Effector memory CD4-positive, alpha-beta T cell (primary cell): Measurements from ENCODE around the gene CDK5R1.
"Not testable (repeated sequence)": the region's sequence is repeated elsewhere in the genome, so short reads cannot be mapped to it uniquely, and the experiment has no call there.

Source experiments
- DNase-seq, 3 donors: peaks; one replicate each; pipeline ENCODE4 v3.0.0-alpha.2; 2020
- H3K27ac ChIP-seq: 2 replicates; pipeline ENCODE4 v1.7.0; 2013; ENCODE audit warnings: mild to moderate bottlenecking, low read length, moderate library complexity; ENCODE audit not compliant: insufficient read depth, poor library complexity, severe bottlenecking
- H3K27me3 ChIP-seq: replicated peaks from 2 replicates; pipeline ENCODE4 v1.7.0; 2013; ENCODE audit warnings: mild to moderate bottlenecking, low read length; ENCODE audit not compliant: insufficient read depth, control insufficient read depth, poor library complexity, severe bottlenecking
- H3K36me3 ChIP-seq: 2 replicates; pipeline ENCODE4 v1.7.0; 2013; ENCODE audit warnings: mild to moderate bottlenecking, low read length, moderate library complexity; ENCODE audit not compliant: control insufficient read depth, insufficient read depth
- H3K4me1 ChIP-seq: 2 replicates; pipeline ENCODE4 v1.7.0; 2013; ENCODE audit warnings: low read length, mild to moderate bottlenecking; ENCODE audit not compliant: control insufficient read depth, insufficient read depth, poor library complexity, severe bottlenecking
- H3K4me3 ChIP-seq: 2 replicates; pipeline ENCODE4 v1.7.0; 2013; ENCODE audit warnings: low read length, low read depth, mild to moderate bottlenecking; ENCODE audit not compliant: insufficient read depth, poor library complexity, severe bottlenecking
- H3K9me3 ChIP-seq: 2 replicates; pipeline ENCODE4 v1.7.0; 2013; ENCODE audit warnings: mild to moderate bottlenecking, low read length, moderate library complexity; ENCODE audit not compliant: control insufficient read depth

CDK5R1 gene

DNA sequence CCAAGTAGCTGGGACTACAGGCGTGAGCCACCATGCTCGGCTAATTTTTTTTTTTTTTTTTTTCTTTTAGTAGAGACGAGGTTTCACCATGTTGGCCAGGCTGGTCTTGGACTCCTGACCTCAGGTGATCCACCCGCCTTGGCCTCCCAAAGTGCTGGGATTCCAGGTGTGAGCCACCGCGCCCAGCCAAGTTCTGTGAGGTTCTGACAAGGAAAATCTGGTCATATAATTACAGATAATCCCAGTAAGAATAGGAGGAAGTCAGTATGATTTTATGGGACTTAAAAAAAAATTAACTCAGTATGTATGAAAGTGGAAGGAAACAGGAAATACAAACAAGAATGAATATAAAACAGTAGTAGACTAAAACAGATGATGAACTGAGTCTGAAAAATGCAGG lies 36.4 kb upstream of the CDK5R1 start:
- not testable (repeated sequence) for H3K4me1 ChIP-seq, H3K4me3 ChIP-seq, H3K27ac ChIP-seq, DNase-seq, H3K9me3 ChIP-seq, H3K27me3 ChIP-seq
- peaks cover 59% of the 10 kb centered on the region for H3K36me3 ChIP-seq

- H3K27me3 ChIP-seq, result no peaks in the 10 kb centered on the region
These were observed 34.9 kb upstream of the CDK5R1 start for GRCh38 chr17:32451879-32452278.

GRCh38 chr17:32452281-32452680 lies 34.5 kb upstream of the CDK5R1 start:
- H3K27me3 ChIP-seq, result no peaks in the 10 kb centered on the region
- H3K27ac ChIP-seq, result no peak overlapping the region
- H3K9me3 ChIP-seq, result no peaks in the 10 kb centered on the region
- no peak for DNase-seq
- peaks cover 61% of the 10 kb centered on the region for H3K36me3 ChIP-seq
- H3K4me1 ChIP-seq, result no peaks in the 10 kb centered on the region
- H3K4me3 ChIP-seq, result no peak overlapping the region

More at GRCh38 chr17:32451879-32452278, 34.9 kb upstream of the CDK5R1 start:
- no peak overlapping the region for H3K27ac ChIP-seq
- no peak for DNase-seq
- no peak overlapping the region for H3K4me3 ChIP-seq
- no peaks in the 10 kb centered on the region for H3K9me3 ChIP-seq
- no peaks in the 10 kb centered on the region for H3K4me1 ChIP-seq
- H3K36me3 ChIP-seq, result peaks cover 62% of the 10 kb centered on the region

- H3K27ac ChIP-seq, result no peak overlapping the region
- peaks cover 59% of the 10 kb centered on the region for H3K36me3 ChIP-seq
- DNase-seq, result no peak
- no peaks in the 10 kb centered on the region for H3K4me1 ChIP-seq
- no peak overlapping the region for H3K4me3 ChIP-seq
- H3K9me3 ChIP-seq, result no peaks in the 10 kb centered on the region
- H3K27me3 ChIP-seq, result no peaks in the 10 kb centered on the region
These were observed 33.4 kb upstream of the CDK5R1 start for GRCh38 chr17:32453370-32453769.

GRCh38 chr17:32458371-32458770 lies 28.4 kb upstream of the CDK5R1 start:
- H3K4me3 ChIP-seq, result no peak overlapping the region
- no peak for DNase-seq
- H3K9me3 ChIP-seq, result no peaks in the 10 kb centered on the region
- H3K27ac ChIP-seq, result no peak overlapping the region
- H3K4me1 ChIP-seq, result no peaks in the 10 kb centered on the region
- H3K36me3 ChIP-seq, result peaks cover 36% of the 10 kb centered on the region
- H3K27me3 ChIP-seq, result no peaks in the 10 kb centered on the region

DNA sequence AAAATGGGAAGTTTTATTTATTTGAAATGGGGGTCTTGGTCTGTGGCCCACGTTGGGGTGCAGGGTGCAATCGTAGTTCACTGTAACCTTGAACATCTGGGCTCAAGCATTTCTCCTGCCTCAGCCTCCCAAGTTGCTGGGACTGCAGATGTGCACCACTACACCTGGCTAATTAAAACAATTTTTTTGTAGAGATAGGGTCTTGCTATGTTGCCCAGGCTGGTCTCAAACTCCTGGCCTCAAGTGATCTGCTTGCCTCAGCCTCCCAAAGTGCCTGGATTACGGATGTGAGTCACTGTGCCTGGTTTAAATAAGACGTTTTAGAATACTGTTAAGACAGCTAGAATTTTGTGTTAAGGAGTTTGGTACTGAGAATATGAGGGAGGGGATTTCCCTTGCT lies 26.7 kb upstream of the CDK5R1 start:
- DNase-seq, result no peak
- Histone ChIP-seq H3K9me3 (no peaks in the 10 kb centered on the region), H3K4me1 (no peaks in the 10 kb centered on the region), H3K27ac (no peak overlapping the region), H3K36me3 (peaks cover 41% of the 10 kb centered on the region), H3K27me3 (no peaks in the 10 kb centered on the region), H3K4me3 (no peak overlapping the region)

DNA sequence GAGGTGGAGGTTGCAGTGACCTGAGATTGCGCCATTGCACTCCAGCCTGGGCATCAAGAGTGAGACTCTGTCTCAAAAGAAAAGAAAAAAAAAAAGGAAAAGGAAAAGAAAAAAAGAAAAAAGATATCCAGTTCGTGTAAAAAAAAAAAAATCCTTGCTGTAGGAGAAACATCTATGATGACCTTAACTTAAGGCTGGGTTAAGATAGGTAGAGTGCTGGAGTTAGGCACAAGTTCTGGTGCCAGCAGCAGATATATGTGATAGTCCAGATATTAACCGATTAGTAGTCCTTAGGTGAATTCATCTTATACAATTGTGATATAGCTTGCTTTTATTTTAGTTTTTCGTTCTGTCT lies 25.3 kb upstream of the CDK5R1 start:
- DNase-seq, result no peak
- Histone ChIP-seq H3K27ac (no peak overlapping the region), H3K27me3 (no peaks in the 10 kb centered on the region), H3K4me3 (no peak overlapping the region), H3K9me3 (no peaks in the 10 kb centered on the region), H3K36me3 (peaks cover 34% of the 10 kb centered on the region), H3K4me1 (no peaks in the 10 kb centered on the region)

- Histone ChIP-seq H3K4me3 (no peak overlapping the region), H3K4me1 (no peaks in the 10 kb centered on the region), H3K27me3 (no peaks in the 10 kb centered on the region), H3K9me3 (no peaks in the 10 kb centered on the region), H3K27ac (no peak overlapping the region), H3K36me3 (peaks cover 34% of the 10 kb centered on the region)
- DNase-seq, result peak; percentile 17 to 45 (median 31)
These were observed 24.8 kb upstream of the CDK5R1 start for GRCh38 chr17:32461853-32462617.

DNA sequence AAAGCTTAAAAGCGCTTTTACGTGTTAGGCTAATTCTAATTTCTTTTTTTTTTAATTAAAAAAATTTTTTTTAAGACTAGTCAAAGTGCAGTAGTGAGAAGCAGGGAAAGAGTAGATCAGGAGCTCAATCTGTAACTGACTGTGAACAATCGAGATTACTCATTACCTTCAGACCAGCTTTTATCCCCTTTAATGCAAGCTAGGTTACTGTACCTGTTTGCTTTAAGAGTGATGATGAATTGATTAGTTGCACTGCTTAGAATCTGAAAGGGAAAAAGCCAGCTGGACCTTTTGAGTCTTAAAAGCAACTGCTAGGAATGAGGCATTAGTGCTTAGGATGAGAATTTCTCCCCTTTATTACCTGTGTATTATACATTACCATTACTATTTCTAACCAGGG lies 23.5 kb upstream of the CDK5R1 start:
- H3K4me1 ChIP-seq, result no peaks in the 10 kb centered on the region
- no peak for DNase-seq
- H3K9me3 ChIP-seq, result no peaks in the 10 kb centered on the region
- no peak overlapping the region for H3K27ac ChIP-seq
- peaks cover 34% of the 10 kb centered on the region for H3K36me3 ChIP-seq
- no peaks in the 10 kb centered on the region for H3K27me3 ChIP-seq
- H3K4me3 ChIP-seq, result no peak overlapping the region

DNA sequence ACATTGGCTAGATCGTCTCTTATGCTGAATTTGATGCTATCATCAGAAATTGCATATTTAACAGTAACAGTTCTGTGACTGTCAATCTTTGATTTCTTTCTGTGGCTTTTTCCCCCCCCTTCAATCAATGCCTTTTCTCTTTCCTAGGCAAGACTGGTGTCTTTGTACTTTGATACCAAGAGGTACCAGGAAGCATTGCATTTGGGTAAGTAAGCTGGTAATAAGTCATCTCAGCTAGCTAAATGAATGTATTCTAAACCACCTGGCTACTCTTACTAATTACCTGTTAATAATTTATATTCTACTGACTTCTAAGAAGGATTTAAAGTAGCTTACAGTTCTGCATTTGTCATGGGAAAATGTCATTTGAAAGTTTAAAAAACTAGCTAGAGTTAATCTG lies 22.4 kb upstream of the CDK5R1 start:
- H3K4me3 ChIP-seq, result no peak overlapping the region
- H3K9me3 ChIP-seq, result no peaks in the 10 kb centered on the region
- H3K27ac ChIP-seq, result no peak overlapping the region
- H3K27me3 ChIP-seq, result no peaks in the 10 kb centered on the region
- DNase-seq, result no peak
- no peaks in the 10 kb centered on the region for H3K4me1 ChIP-seq
- H3K36me3 ChIP-seq, result peaks cover 45% of the 10 kb centered on the region
